KOPT-K1 (cell line): Measurements from ENCODE around the gene COL11A2.

Experiments
- H3K27ac ChIP-seq: fragments of 200-600 bp; sonication (generic); 2 replicates; pipeline ENCODE4 v1.5.1; 2016; ENCODE audit warnings: antibody characterized with exemption, mild to moderate bottlenecking, low read depth, low read length; ENCODE audit not compliant: poor library complexity, severe bottlenecking
- H3K36me3 ChIP-seq: fragments of 200-600 bp; sonication (generic); 2 replicates; pipeline ENCODE4 v1.5.1; 2017; ENCODE audit warnings: antibody characterized with exemption, mild to moderate bottlenecking, low read length, moderate library complexity; ENCODE audit not compliant: insufficient read depth
- H3K9me3 ChIP-seq: fragments of 200-600 bp; sonication (generic); 2 replicates; pipeline ENCODE4 v1.5.1; 2017; ENCODE audit warnings: antibody characterized with exemption, low read length, mild to moderate bottlenecking; ENCODE audit not compliant: insufficient read depth, poor library complexity, severe bottlenecking

COL11A2 gene

GRCh38 chr6:33190504-33191107 lies 1.7 kb downstream of the COL11A2 start:
- Histone ChIP-seq H3K27ac (no peak overlapping the region), H3K36me3 (peaks cover 22% of the 10 kb centered on the region), H3K9me3 (no peaks in the 10 kb centered on the region)

DNA sequence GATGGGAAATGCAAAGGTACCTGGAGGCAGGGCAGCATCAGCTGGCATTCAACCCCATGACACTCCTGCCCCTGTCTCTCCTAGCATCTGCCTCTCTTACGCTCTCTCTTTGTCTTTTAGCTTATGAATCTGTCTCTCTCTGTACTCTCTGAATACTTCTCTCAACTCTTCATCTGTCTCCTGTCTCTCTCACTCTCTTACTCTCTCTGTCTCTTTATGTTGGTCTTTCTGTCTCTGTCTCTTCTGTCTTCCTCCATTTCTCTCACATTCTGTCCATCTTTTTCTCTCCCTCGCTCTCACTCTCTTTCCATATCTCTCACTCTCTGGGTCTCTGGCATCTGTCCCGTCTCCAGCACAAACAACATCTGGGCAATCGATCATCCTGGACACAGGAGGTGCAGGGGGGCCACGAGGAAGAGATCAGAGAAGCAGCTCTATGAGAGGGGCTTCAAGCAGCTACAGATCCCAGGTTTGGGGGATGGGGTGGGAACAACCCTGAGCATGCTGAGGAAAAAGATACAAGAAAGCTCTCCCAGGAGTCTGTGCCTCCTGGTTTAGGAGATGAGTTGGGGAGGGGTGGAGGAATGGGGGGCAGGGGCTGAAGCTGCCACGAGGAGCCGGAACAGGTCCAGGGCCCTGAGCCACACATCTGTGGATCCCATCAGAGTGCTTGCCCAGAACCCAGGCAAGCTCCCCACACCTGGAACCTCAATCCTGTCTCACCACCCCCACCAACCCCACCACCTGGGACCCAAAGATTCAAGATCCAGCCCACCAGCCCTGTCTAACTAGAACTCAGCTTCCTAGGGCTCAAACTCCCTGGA lies 2.4 kb downstream of the COL11A2 start:
- H3K27ac ChIP-seq = no peak overlapping the region
- no peaks in the 10 kb centered on the region for H3K9me3 ChIP-seq
- peaks cover 14% of the 10 kb centered on the region for H3K36me3 ChIP-seq

GRCh38 chr6:33189164-33189563 lies 3.1 kb downstream of the COL11A2 start:
- Histone ChIP-seq H3K27ac (no peak overlapping the region), H3K36me3 (peaks cover 7% of the 10 kb centered on the region), H3K9me3 (no peaks in the 10 kb centered on the region)

DNA sequence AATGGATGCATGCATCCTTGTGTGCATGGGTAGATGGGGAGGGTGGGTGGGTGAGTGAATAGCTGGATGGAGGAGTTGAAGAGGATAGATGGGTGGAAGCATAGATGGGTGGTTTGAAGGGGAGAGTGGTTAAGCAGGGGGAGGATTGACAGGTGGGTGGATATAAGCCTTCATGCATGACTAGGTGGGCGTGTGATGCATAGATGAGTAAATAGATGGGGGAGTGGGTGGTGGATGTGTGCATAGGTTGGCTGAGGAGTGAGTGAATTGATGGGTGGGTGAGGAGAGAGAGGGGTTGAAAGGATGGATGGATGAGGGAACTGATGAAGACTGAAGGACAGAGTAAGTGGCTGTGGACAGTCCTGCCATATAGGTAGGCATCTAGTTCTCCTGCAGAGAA lies 4.5 kb downstream of the COL11A2 start:
- peaks cover 11% of the 10 kb centered on the region for H3K9me3 ChIP-seq
- H3K36me3 ChIP-seq = no peaks in the 10 kb centered on the region
- no peak overlapping the region for H3K27ac ChIP-seq

DNA sequence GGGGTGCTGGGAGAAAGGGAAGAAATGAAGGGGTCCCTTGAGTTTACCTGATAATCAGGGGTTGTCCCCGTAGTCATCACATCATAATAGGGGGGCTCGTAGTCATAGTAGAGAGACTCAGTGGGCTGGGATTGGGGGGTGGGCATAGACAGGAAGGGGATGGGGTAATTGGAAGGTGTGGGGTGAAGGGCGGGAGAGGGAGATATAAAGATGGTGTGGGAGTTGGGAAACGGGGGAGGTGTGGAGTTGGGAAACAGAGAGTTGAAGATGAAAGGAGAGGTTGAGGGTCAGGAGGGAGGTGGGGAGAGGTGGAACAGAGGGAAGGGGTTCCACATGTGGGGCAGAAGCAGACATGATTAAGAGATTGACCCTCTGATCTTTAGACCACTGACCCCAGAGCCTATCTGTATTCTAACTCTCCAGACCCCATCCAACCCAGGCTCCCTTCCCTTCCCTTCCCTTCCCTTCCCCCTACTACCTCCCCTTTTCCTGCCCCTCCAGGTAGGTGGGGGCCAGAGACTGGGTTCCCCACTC lies 6.5 kb downstream of the COL11A2 start:
- no peaks in the 10 kb centered on the region for H3K36me3 ChIP-seq
- H3K9me3 ChIP-seq = peaks cover 13% of the 10 kb centered on the region
- H3K27ac ChIP-seq = no peak overlapping the region

DNA sequence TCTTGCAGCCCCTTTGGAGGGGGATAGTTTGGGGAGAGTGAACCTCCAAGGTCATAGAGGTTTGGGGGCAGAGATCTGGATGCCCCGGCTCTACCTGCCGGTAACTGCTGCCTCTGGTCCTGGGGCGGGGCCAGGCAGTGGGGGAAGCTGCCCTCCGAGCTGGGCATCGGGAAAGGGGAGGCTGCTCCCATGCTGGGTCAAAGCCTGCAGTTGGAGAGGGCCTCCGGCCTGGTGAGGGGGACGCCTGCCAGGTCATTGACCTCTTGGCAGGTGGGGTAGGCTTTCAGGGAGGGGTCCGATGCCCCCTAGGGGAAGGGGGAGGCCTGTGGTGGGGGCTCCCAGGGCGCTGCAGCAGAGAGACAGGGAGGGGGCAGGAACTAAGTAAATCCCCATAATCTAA lies 7.1 kb downstream of the COL11A2 start:
- no peaks in the 10 kb centered on the region for H3K36me3 ChIP-seq
- no peak overlapping the region for H3K27ac ChIP-seq
- peaks cover 13% of the 10 kb centered on the region for H3K9me3 ChIP-seq

GRCh38 chr6:33183071-33183683 lies 9.1 kb downstream of the COL11A2 start:
- H3K9me3 ChIP-seq = peaks cover 13% of the 10 kb centered on the region
- peak overlapping the region; percentile 11 for H3K27ac ChIP-seq
- H3K36me3 ChIP-seq = no peaks in the 10 kb centered on the region

GRCh38 chr6:33181141-33181540 lies 11.1 kb downstream of the COL11A2 start:
- Histone ChIP-seq H3K27ac (no peak overlapping the region), H3K9me3 (peaks cover 13% of the 10 kb centered on the region), H3K36me3 (no peaks in the 10 kb centered on the region)

GRCh38 chr6:33178755-33179475 lies 13.4 kb downstream of the COL11A2 start:
- Histone ChIP-seq H3K36me3 (no peaks in the 10 kb centered on the region), H3K9me3 (peaks cover 13% of the 10 kb centered on the region), H3K27ac (no peak overlapping the region)

GRCh38 chr6:33177552-33178446 lies 14.5 kb downstream of the COL11A2 start:
- peaks cover 2% of the 10 kb centered on the region for H3K9me3 ChIP-seq
- H3K27ac ChIP-seq = no peak overlapping the region
- H3K36me3 ChIP-seq = no peaks in the 10 kb centered on the region

DNA sequence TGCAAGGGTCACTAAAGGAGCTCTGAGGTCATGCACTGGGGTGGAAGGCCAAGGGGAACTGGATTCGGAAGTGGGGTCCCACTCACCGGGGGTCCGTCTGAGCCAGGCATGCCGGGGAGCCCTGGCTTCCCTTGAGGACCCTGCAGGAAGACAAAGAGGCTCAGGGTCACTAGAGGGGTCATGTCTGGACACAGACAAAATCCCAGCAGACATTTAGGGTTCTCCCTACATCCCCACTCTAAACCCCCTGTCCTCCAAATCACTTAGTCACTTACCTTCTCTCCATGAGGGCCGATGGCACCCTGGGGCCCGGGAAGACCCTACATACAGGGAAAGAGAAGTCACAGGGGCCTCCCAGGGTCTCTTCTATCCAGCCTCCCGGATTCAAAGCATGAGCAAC lies 15.4 kb downstream of the COL11A2 start:
- no peaks in the 10 kb centered on the region for H3K9me3 ChIP-seq
- no peak overlapping the region for H3K27ac ChIP-seq
- H3K36me3 ChIP-seq = no peaks in the 10 kb centered on the region

- no peaks in the 10 kb centered on the region for H3K9me3 ChIP-seq
- no peak overlapping the region for H3K27ac ChIP-seq
- no peaks in the 10 kb centered on the region for H3K36me3 ChIP-seq
Measured at GRCh38 chr6:33175436-33176069, 16.7 kb downstream of the COL11A2 start.

DNA sequence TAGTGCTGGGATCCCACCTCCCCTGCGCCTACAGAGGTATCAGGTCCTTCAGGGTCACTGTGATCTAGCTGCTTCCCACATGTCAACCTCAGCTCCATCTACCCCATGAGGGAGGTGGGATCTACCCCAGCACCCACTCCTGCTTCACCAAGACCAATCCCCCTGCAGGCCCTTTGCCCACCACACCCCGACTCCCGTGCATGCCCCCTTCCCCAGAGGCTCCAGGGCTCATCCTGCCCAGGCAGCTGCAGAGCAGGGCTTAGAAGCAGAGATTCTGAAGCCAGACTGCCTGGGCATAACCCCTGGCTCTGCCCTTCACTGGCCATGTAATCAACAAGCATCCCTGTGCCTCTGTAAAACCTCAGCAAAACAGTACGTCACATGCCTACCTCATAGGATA lies 17.5 kb downstream of the COL11A2 start:
- Histone ChIP-seq H3K36me3 (no peaks in the 10 kb centered on the region), H3K9me3 (no peaks in the 10 kb centered on the region), H3K27ac (no peak overlapping the region)
